H1 (cell line): ENCODE results near the gene TEN1. TPM values are rescaled to one million over a fixed set of nuclear protein-coding genes. Genes with fewer than 3 reads are reported as not detected.

Source experiments
- CTCF ChIA-PET: fragments of 300-600 bp; sonication (Branson Sonifier 250); formaldehyde crosslinking; loops from one replicate; lab custom pipeline; 2021; ENCODE audit not compliant: partially characterized antibody; lab: Charles Lee
- POLR2A ChIA-PET: fragments of 300-600 bp; sonication (Branson Sonifier 250); formaldehyde crosslinking; loops from one replicate; lab custom pipeline; 2021; ENCODE audit warnings: inconsistent platforms; ENCODE audit not compliant: partially characterized antibody; lab: Charles Lee
- DNase-seq, 2 experiments: peaks; one replicate each; pipeline versions ENCODE4 v3.0.0 to v3.0.0-alpha.2; 2010 to 2022; ENCODE audit warnings: low spot score in 2 of 2, low read depth in 1 of 2, mixed read lengths in 1 of 2
- FAIRE-seq: peaks from 2 replicates; lab custom pipeline; 2011; peaks lifted over from hg19 to GRCh38; lab: Jason Lieb, UNC
- H2AFZ ChIP-seq: 2 replicates; pipeline ENCODE4 v1.8.1; 2012; ENCODE audit warnings: low read length, inconsistent platforms
- H2AK5ac ChIP-seq: 2 replicates; pipeline ENCODE4 v1.6.1; 2013; ENCODE audit warnings: low read depth, low read length
- H2BK120ac ChIP-seq: replicated peaks from 2 replicates; pipeline ENCODE3; 2013; ENCODE audit warnings: low read depth, low read length, inconsistent platforms
- H2BK12ac ChIP-seq: 2 replicates; pipeline ENCODE4 v1.6.1; 2013; ENCODE audit warnings: low read depth, low read length
- H2BK15ac ChIP-seq: 2 replicates; pipeline ENCODE4 v1.6.1; 2013; ENCODE audit warnings: low read length
- H2BK20ac ChIP-seq: 2 replicates; pipeline ENCODE4 v1.6.1; 2013; ENCODE audit warnings: low read length
- H2BK5ac ChIP-seq: 2 replicates; pipeline ENCODE4 v1.6.1; 2013; ENCODE audit warnings: low read depth, low read length
- H3K14ac ChIP-seq: 2 replicates; pipeline ENCODE4 v1.6.1; 2013; ENCODE audit warnings: inconsistent platforms; ENCODE audit not compliant: insufficient read length
- H3K18ac ChIP-seq: 2 replicates; pipeline ENCODE4 v1.6.1; 2013; ENCODE audit warnings: low read length; ENCODE audit errors: extremely low read depth
- H3K23ac ChIP-seq: 2 replicates; pipeline ENCODE4 v1.6.1; 2013; ENCODE audit warnings: inconsistent platforms; ENCODE audit not compliant: insufficient read length
- H3K23me2 ChIP-seq: 2 replicates; pipeline ENCODE4 v1.6.1; 2013; ENCODE audit warnings: low read depth, low read length
- H3K27ac ChIP-seq: 2 replicates; pipeline ENCODE4 v1.6.1; 2011; ENCODE audit warnings: low read depth, low read length, inconsistent platforms
- H3K27me3 ChIP-seq, 4 experiments: replicated peaks in 1 of 4; 1 replicate in 1 of 4; 2 replicates in 3 of 4; pipeline versions ENCODE4 v1.6.1 to v1.8.1; 2011 to 2013; ENCODE audit warnings: low read length in 3 of 4, mild to moderate bottlenecking in 3 of 4, inconsistent platforms in 2 of 4, mixed read lengths in 2 of 4, moderate library complexity in 1 of 4; ENCODE audit not compliant: control insufficient read depth in 3 of 4, insufficient read depth in 3 of 4; ENCODE audit errors: extremely low read depth in 1 of 4
- H3K36me3 ChIP-seq, 4 experiments: 2 replicates each; pipeline versions ENCODE4 v1.6.1 to v1.8.1; 2011 to 2013; ENCODE audit warnings: mild to moderate bottlenecking in 4 of 4, low read length in 3 of 4, moderate library complexity in 2 of 4, control low read depth in 1 of 4, inconsistent platforms in 1 of 4; ENCODE audit not compliant: insufficient read depth in 4 of 4, control insufficient read depth in 2 of 4
- H3K4ac ChIP-seq: replicated peaks from 2 replicates; pipeline ENCODE3; 2013; ENCODE audit warnings: low read length, low read depth, mixed read lengths, inconsistent platforms; ENCODE audit not compliant: insufficient read length
- H3K4me1 ChIP-seq, 4 experiments: replicated peaks in 1 of 4; 1 replicate in 1 of 4; 2 replicates in 3 of 4; pipeline versions ENCODE4 v1.6.1 to v1.8.1; 2011 to 2013; ENCODE audit warnings: low read length in 3 of 4, inconsistent platforms in 2 of 4, mixed read lengths in 1 of 4; ENCODE audit not compliant: insufficient read depth in 4 of 4, control insufficient read depth in 3 of 4
- H3K4me2 ChIP-seq, 2 experiments: 2 replicates each; pipeline versions ENCODE4 v1.6.1 to v1.8.1; 2011 to 2013; ENCODE audit warnings: low read depth in 2 of 2, low read length in 2 of 2, control low read depth in 1 of 2, inconsistent platforms in 1 of 2, mild to moderate bottlenecking in 1 of 2; ENCODE audit not compliant: insufficient read depth in 1 of 2
- H3K4me3 ChIP-seq, 4 experiments: fragments of 200-600, 300-600 bp in 1 of 4; sonication (generic), shearing (Covaris generic), sonication (Bioruptor Twin) in 1 of 4; 2 replicates each; pipeline versions ENCODE4 v1.5.1 to v1.8.1; 2011 to 2016; ENCODE audit warnings: low read length in 4 of 4, low read depth in 3 of 4, control low read depth in 2 of 4, inconsistent platforms in 2 of 4, mild to moderate bottlenecking in 2 of 4, mixed read lengths in 1 of 4, moderate library complexity in 1 of 4; ENCODE audit not compliant: insufficient read depth in 2 of 4; ENCODE audit errors: extremely low read depth in 1 of 4
- H3K56ac ChIP-seq: replicated peaks from 2 replicates; pipeline ENCODE3; 2013; ENCODE audit warnings: low read depth, mild to moderate bottlenecking, mixed read lengths, low read length, inconsistent platforms; ENCODE audit not compliant: insufficient read length
- H3K79me1 ChIP-seq: 2 replicates; pipeline ENCODE4 v1.6.1; 2013; ENCODE audit warnings: low read depth, low read length, control low read depth
- H3K79me2 ChIP-seq, 2 experiments: 2 replicates each; pipeline versions ENCODE4 v1.6.1 to v1.8.1; 2012 to 2013; ENCODE audit warnings: low read length in 2 of 2, mild to moderate bottlenecking in 2 of 2, inconsistent platforms in 1 of 2; ENCODE audit not compliant: insufficient read depth in 2 of 2, control insufficient read depth in 1 of 2
- H3K9ac ChIP-seq, 4 experiments: replicated peaks in 1 of 4; 1 replicate in 1 of 4; 2 replicates in 3 of 4; pipeline versions ENCODE4 v1.6.1 to v1.8.1; 2011 to 2013; ENCODE audit warnings: low read depth in 3 of 4, low read length in 3 of 4, control low read depth in 2 of 4, mild to moderate bottlenecking in 2 of 4, moderate library complexity in 2 of 4, inconsistent platforms in 1 of 4; ENCODE audit errors: extremely low read depth in 1 of 4
- H3K9me3 ChIP-seq, 2 experiments: 2 replicates each; pipeline versions ENCODE4 v1.6.1 to v1.8.1; 2012 to 2013; ENCODE audit warnings: mild to moderate bottlenecking in 2 of 2, moderate library complexity in 2 of 2, control low read depth in 1 of 2, inconsistent platforms in 1 of 2, low read depth in 1 of 2, low read length in 1 of 2, mixed read lengths in 1 of 2; ENCODE audit not compliant: insufficient read depth in 2 of 2
- H4K20me1 ChIP-seq, 2 experiments: replicated peaks in 1 of 2; 2 replicates each; pipeline versions ENCODE3 to v1.8.1; 2011 to 2013; ENCODE audit warnings: inconsistent platforms in 2 of 2, low read length in 2 of 2, mild to moderate bottlenecking in 1 of 2; ENCODE audit not compliant: insufficient read depth in 2 of 2, control insufficient read depth in 1 of 2
- H4K5ac ChIP-seq: 2 replicates; pipeline ENCODE4 v1.6.1; 2013; ENCODE audit warnings: low read length, low read depth, mixed read lengths, inconsistent platforms; ENCODE audit not compliant: insufficient read length
- H4K8ac ChIP-seq: 2 replicates; pipeline ENCODE4 v1.8.0; 2013; ENCODE audit warnings: mild to moderate bottlenecking, moderate library complexity, low read length, inconsistent platforms; ENCODE audit not compliant: insufficient read depth; ENCODE audit errors: extremely low read depth
- H4K91ac ChIP-seq: replicated peaks from 2 replicates; pipeline ENCODE3; 2013; ENCODE audit warnings: low read length, mixed read lengths, inconsistent platforms; ENCODE audit not compliant: insufficient read length
- BACH1 ChIP-seq: IDR thresholded peaks from 2 replicates; pipeline ENCODE4 v1.6.1; 2012; ENCODE audit warnings: low read length, improper control_type of control experiment
- BCL11A ChIP-seq, 2 experiments: IDR thresholded peaks; one replicate each; pipeline ENCODE4 v1.6.1; 2011; ENCODE audit warnings: low read depth in 2 of 2, low read length in 2 of 2, mild to moderate bottlenecking in 2 of 2
- EP300 ChIP-seq, 2 experiments: IDR thresholded peaks; 1 replicate in 1 of 2; 2 replicates in 1 of 2; pipeline ENCODE4 v1.6.1; 2011 to 2012; ENCODE audit warnings: low read depth in 2 of 2, low read length in 2 of 2, mild to moderate bottlenecking in 2 of 2, borderline replicate concordance in 1 of 2, inconsistent platforms in 1 of 2, moderate library complexity in 1 of 2
- GABPA ChIP-seq: IDR thresholded peaks from 2 replicates; pipeline ENCODE4 v1.6.1; 2011; ENCODE audit warnings: mild to moderate bottlenecking, low read length, moderate library complexity, borderline replicate concordance; ENCODE audit not compliant: insufficient read depth
- KDM1A ChIP-seq: fragments of 200-600, 300-600 bp; sonication (generic); IDR thresholded peaks from 2 replicates; pipeline ENCODE4 v1.7.1; 2016; ENCODE audit warnings: mild to moderate bottlenecking, low read length, borderline replicate concordance
- KDM5A ChIP-seq: fragments of 200-600 bp; IDR thresholded peaks from 2 replicates; pipeline ENCODE4 v1.7.1; 2012; ENCODE audit warnings: mild to moderate bottlenecking, low read length, inconsistent platforms, mixed read lengths
- RFX5 ChIP-seq: IDR thresholded peaks from 2 replicates; pipeline ENCODE4 v1.6.1; 2011; ENCODE audit warnings: low read depth, low read length, improper control_type of control experiment, borderline replicate concordance
- RXRA ChIP-seq: IDR thresholded peaks from 2 replicates; pipeline ENCODE4 v1.6.1; 2011; ENCODE audit warnings: low read depth, mild to moderate bottlenecking, low read length, moderate library complexity; ENCODE audit not compliant: insufficient read depth
- WGBS, 2 experiments: shearing (Covaris generic) in 1 of 2; methylation state at CpG; one replicate each; pipeline versions ENCODE4 v1.1.6 to v1.1.7; 2013 to 2015; ENCODE audit warnings: low lambda C conversion rate in 2 of 2, mixed read lengths in 2 of 2, inconsistent platforms in 1 of 2, low coverage in 1 of 2, missing lambda C conversion rate in 1 of 2; ENCODE audit not compliant: insufficient replicate concordance in 2 of 2, insufficient coverage in 1 of 2, insufficient read length in 1 of 2; ENCODE audit errors: extremely low coverage in 1 of 2, missing lambda C conversion rate in 1 of 2; 5-methylcytosine and 5-hydroxymethylcytosine counted together
- polyA plus RNA-seq, 7 experiments: library from polyadenylated mRNA; depleted of rRNA in 3 of 7; stranded (reverse) in 5 of 7; unstranded in 2 of 7; fragments of >200 nt in 5 of 7; fragments of 200-250 nt in 2 of 7; gene quantifications; 1 replicate in 5 of 7; 2 replicates in 1 of 7; 4 replicates in 1 of 7; pipeline versions ENCODE4 v1.2.1 to v1.2.3, GENCODE V29; 2011 to 2013; ENCODE audit warnings: missing spikeins in 2 of 7, mixed read lengths in 2 of 7
- total RNA-seq: library from RNA; stranded (reverse); fragmentation: NEBNext Ultra II Directional; extraction: Animal tissue kit (Norgen Biotek cat#: 25700); gene quantifications from 2 replicates; pipeline ENCODE4 v1.2.1, GENCODE V29; 2021

Gene TEN1
- total and polyA plus RNA-seq, 2 of the 8 experiments (the other 6 are each of a cell fraction or from before 2014, with no cell fraction given), result 15.9 to 18.7 TPM

DNA sequence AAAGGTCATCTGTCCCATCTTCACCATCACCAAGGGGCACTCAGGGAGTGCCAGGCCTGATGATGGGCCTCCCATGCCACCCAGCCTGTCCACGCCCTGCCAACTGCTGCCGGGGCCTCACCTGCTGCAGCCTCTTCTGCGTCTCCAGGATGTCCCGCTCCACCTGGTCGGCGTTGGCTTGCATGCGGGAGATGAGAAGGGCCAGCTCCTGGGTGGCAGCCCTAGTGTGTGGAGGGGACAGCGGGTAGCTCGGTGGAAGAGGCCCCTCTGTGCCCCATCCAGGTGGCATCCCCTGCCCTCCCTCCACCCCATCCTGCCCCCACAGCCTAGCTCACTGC lies 44.8 kb downstream of the TEN1 start:
- Histone ChIP-seq H3K23me2 (no peaks in the 10 kb centered on the region), H3K36me3 (no peaks in the 10 kb centered on the region), H2BK5ac (no peak overlapping the region), H3K4me3 (no peak overlapping the region), H4K91ac (no peak overlapping the region), H2BK120ac (no peak overlapping the region), H2AFZ (no peak overlapping the region), H3K23ac (no peak overlapping the region), H2BK12ac (no peak overlapping the region), H3K4me1 (peaks cover 0 to 6% (median 1%) of the 10 kb centered on the region in 4 experiments; a peak in 3 of 7 replicates), H4K5ac (no peak overlapping the region), H3K18ac (no peak overlapping the region), H3K79me2 (no peaks in the 10 kb centered on the region), H3K14ac (no peak overlapping the region), H2BK15ac (no peak overlapping the region), H3K27ac (no peak overlapping the region), H4K8ac (no peak overlapping the region; the same call in 1 of the 2 replicates), H2BK20ac (no peak overlapping the region), H3K56ac (no peak overlapping the region), H3K27me3 (no peaks in the 10 kb centered on the region), H3K9ac (no peak overlapping the region), H3K4me2 (no peak overlapping the region), H3K4ac (no peak overlapping the region), H3K79me1 (no peaks in the 10 kb centered on the region), H2AK5ac (peak overlapping the region; percentile 39; the same call in 1 of the 2 replicates), H4K20me1 (no peaks in the 10 kb centered on the region), H3K9me3 (no peaks in the 10 kb centered on the region)
- DNase-seq, result no peak
- 96% methylated on average over 6 of the region's 9 CpGs; no CpG with 5 or more reads in 1 of the 2 experiments for WGBS, 2 experiments
- POLR2A ChIA-PET, result interaction anchor here (1.6 to 1.8 kb wide), 2 partner anchors 9 to 15 kb away, joined by 4 to 5 read pairs; no protein-coding TSS in a partner anchor
- TF ChIP-seq KDM1A (no peak), BCL11A (IDR thresholded peaks at IDR 0.05; ENCODE audit: low read depth in 2 of 2, low read length in 2 of 2) (no peak), GABPA (no peak), RXRA (no peak), RFX5 (no peak), BACH1 (no peak), KDM5A (no peak), EP300 (IDR thresholded peaks at IDR 0.05; ENCODE audit: borderline replicate concordance in 1 of 2, low read depth in 2 of 2, low read length in 2 of 2) (no peak)
- CTCF ChIA-PET, result interaction anchor here (0.9 to 32.0 kb wide), 3 partner anchors 18 to 112 kb away, joined by 3 to 885 read pairs (median 5); partner anchors contain the start of genes MRPL38 and TRIM65
- FAIRE-seq, result no peak
